LNCAP (cell line): Measurements from ENCODE around the gene PSMD2.

Experiments used
- TF ChIP-seq, protein P1 (sequence below): fragments of 450-650 bp; IDR thresholded peaks from 2 replicates; pipeline ENCODE4 v1.5.1; 2017; ENCODE audit warnings: mild to moderate bottlenecking

The PSMD2 gene

DNA sequence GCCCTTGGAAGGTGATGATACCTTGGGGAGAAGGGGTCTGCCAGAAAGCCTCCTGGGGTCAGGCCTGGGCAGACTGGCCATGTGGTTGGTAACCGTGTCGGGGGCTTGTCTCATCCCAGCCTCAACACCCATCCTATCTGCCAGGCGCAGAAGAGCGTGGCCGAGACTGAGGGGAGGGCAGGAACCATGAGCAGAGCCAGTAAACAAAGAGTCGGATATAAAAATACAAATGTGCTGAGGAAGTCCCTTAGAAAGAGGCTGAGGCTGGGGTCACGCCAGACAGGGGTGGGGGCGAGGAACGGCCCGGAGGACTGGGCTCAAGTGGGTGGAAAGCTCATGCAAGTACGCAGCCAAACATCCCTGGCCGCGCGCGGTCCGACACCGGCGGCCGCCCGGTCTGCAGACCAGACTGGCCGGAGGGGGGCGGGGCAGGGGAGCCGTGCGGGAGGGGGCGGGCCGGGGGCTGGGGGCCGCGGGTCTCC lies 39.6 kb upstream of the PSMD2 start:
- TF ChIP-seq, protein P1, sequence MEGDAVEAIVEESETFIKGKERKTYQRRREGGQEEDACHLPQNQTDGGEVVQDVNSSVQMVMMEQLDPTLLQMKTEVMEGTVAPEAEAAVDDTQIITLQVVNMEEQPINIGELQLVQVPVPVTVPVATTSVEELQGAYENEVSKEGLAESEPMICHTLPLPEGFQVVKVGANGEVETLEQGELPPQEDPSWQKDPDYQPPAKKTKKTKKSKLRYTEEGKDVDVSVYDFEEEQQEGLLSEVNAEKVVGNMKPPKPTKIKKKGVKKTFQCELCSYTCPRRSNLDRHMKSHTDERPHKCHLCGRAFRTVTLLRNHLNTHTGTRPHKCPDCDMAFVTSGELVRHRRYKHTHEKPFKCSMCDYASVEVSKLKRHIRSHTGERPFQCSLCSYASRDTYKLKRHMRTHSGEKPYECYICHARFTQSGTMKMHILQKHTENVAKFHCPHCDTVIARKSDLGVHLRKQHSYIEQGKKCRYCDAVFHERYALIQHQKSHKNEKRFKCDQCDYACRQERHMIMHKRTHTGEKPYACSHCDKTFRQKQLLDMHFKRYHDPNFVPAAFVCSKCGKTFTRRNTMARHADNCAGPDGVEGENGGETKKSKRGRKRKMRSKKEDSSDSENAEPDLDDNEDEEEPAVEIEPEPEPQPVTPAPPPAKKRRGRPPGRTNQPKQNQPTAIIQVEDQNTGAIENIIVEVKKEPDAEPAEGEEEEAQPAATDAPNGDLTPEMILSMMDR: no peak

DNA sequence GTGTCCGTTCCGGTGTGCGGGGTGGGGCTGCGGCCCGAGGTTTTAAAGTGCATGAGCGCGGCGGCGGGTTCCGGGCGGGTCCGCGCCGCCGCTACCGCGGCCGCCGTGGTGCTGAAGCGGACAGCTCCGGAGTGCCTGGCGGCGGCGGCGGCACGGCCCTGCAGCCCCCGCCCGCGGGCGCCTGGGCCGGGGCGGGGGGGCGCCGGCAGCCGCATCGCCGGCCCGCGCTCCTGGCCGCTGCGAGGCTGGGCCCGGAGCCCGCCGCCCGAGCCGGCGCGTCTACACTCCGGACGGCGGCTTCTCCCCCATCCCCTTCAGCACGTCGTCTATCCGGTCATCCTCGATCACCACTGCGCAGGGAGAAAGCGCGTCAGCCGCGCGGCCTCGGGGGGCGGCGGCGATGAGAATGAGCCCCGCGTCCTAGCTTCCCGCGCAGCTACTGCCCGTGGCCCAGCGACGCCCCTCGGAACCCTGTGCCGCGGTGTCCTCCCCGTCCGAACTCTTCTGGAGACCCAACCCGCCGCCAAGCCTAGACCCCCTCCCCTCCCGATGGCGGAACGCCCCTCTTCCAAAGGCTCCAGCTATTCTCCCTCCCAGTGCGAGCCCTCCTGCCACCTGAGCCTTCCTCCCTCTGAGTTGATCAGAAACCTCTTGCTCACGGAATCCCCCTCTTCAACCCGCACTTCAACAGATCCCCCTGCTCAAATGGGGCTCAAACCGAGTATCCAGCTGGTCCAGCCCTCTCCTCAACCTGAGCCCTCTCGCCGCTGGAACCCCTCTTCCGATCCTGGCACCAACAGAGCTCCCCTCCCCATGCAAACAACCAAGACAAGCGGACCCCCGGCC lies 38.9 kb upstream of the PSMD2 start:
- TF ChIP-seq, protein P1: no peak

DNA sequence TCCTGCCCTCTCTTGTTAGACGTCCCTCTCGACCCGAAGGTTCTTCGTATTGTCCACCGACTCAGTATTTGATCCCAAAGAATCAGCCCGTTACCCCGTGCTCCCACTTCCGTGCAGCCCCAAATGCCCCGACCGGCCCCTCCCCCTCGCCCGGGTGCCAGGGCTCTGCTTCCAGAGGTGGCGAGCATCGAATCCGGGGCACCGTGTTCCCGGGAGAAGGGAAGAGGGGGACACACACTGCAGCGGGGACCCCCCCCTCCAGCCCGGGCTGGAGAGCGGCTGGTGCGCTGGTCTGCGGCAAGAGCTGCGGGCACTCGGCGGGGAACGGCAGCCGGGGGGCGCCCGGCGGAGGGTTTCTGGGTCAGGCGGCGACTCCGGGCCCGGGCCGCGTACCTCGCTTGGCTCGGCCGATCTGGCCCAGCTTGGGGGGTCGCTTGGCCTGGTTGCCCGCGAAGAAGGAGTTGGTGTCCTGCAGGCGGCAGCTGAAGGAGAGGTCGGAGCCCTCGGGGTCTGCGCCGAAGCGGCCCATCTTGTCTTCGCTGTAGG lies 38.2 kb upstream of the PSMD2 start:
- TF ChIP-seq, protein P1: no peak

DNA sequence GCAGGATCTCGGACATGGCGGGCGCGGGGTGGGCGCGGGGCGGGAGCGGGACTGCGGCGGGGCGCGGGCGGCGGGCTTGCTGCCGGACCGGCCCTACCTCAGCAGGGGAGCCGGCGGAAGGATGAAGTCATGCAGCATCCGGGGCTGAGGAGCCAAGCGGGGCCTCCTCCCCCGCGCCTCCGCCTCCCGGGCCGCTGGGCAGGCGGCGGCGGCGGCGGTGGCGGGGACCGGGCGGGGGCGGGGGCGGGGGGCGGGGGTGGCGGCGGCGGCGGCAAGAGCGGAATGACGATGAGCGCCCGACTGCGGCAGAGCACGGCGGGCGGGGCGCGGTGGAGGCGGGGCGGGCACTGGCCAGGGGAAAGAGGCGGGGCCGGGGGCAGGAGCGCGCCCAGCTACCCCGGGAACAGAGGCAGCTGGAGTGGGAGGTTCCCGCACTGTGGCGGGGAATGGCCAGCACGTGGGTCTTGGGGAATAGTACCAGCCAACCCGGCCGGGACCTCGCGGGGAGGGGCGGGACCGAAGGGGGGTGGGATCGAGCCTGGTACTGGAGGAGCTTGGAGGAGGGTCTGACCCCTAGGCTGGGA lies 37.7 kb upstream of the PSMD2 start, which contains the start of gene CAMK2N2:
Gene CAMK2N2, minus strand, starts transcription at position 284 of the 584 bp plus-strand sequence. Its CDS starts 268 bp downstream, at position 16.
- TF ChIP-seq, protein P1: no peak

DNA sequence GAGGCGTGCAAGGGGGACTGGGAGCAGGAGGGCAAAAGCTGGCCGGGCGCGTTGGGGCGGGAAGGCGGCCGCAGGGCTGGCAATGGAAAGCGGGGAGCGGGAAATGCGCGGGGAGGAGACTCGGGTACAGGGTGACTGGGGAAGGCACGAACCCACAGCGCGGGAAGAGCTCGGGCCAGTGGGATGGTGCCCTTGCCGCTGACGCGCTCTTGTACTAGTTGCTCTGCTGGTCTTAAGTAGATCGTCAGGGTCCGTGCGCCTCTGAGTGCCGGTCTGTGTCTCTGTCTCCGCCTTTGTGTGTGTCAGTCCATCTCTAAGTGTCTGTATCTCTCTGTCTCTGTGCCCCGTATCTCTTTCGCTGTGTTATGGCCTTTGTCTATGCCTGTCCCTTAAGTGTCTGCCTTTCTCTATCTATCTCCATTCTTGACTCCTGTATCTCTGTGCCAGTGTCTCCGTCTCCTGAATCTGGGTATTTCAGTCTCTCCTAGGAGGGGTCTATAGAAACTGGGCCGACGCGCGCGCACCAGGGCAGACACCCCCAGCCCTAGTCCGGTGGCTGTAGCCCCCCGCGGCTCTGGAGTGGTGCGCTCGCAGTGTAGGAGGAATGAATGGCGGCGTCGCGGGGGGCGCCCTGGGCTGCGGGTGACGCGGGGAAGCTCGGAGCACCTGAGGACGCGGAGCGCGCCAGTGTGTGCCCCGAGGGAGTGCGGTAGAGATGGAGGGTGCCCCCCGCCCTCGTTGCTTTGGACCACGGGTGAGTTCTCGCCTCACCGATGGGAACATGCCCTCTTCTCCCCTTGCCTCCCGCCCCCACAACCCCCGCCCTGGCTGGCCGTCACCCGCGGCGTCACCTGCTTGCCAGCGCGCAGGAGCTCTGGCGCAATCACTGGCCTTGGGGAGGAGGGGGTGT lies 36.9 kb upstream of the PSMD2 start:
- TF ChIP-seq, protein P1: no peak

DNA sequence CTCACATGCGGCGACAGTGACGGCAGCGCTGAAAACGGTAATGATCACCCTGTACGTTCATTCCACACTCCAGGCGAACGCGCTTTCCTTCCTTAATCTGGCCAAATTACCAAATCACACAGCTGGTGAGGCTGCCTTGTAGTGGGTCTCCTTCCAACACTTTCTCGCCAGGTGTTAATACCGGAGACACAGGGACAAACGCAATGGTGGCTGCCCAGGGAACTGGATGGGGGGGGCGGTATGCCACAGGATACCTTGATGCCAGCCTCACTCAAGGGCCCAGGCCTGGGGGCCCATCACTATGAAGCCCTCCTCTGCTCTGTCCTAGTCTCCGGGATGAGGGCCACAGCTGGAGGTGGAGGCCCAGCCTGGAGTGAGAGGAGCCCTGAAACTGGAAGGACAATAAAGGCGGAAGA lies 36.3 kb upstream of the PSMD2 start:
- TF ChIP-seq, protein P1: no peak

DNA sequence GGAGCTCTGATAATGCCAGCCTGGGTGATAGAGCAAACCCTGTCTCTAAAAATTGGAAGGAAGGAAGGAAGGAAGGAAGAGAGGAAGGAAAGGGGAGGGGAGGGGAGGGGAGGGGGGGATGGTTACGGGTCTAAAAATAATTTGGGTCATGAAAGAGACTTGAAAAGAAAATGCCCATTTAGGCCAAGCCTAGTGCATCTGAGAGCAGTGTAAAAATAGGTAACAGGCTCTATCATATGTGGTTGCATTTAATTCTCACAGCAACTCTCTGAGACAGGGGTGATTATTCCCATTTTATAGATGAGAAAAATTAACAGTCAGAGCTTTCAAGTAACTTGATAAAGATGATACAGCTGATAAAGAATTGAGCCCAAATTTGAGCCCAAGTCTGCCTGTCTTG lies 26.8 kb upstream of the PSMD2 start:
- TF ChIP-seq, protein P1: no peak
